ENCODE measurements around the gene KIAA0232.
A peak's percentile ranks its signal among the peaks of the same experiment; 100 is the strongest.

GRCh38 chr4:6763330-6763851 lies 19.1 kb upstream of the KIAA0232 start:
- TF ChIP-seq RBBP5 (IDR thresholded peaks at IDR 0.05; ENCODE audit: borderline replicate concordance, insufficient read depth, low read length, poor library complexity, severe bottlenecking) (no peak), ZBTB26 (CRISPR knock-in tag; IDR thresholded peaks at IDR 0.05) (no peak), NFIC (IDR thresholded peaks at IDR 0.05) (no peak), CTCF (IDR thresholded peaks at IDR 0.05 in 2 of 3, conservative IDR thresholded peaks at IDR 0.05 in 1 of 3; ENCODE audit: insufficient read depth in 2 of 3, low read depth in 1 of 3, low read length in 3 of 3) (peak; percentile 62 to 70 (median 69)), YY1 (IDR thresholded peaks at IDR 0.05; ENCODE audit: borderline replicate concordance in 1 of 3, control insufficient read depth in 1 of 3, extremely low read depth in 1 of 3, insufficient read depth in 3 of 3, insufficient read length in 1 of 3, insufficient replicate concordance in 2 of 3, low read depth in 1 of 3, low read length in 2 of 3) (no peak), MLX (CRISPR knock-in tag; conservative IDR thresholded peaks at IDR 0.05) (no peak), HOXB6 (CRISPR knock-in tag; IDR thresholded peaks at IDR 0.05; ENCODE audit: borderline replicate concordance) (no peak), NR0B1 (IDR thresholded peaks at IDR 0.05; ENCODE audit: partially characterized antibody) (no peak), PHF21A (IDR thresholded peaks at IDR 0.05; ENCODE audit: borderline replicate concordance, low read depth) (no peak), CREB3 (tag; conservative IDR thresholded peaks at IDR 0.05; ENCODE audit: low read depth) (no peak)

Data from K562 (cell line).